ENCODE data around the gene PRR5L. TPM values are rescaled to one million over a fixed set of nuclear protein-coding genes. Genes with fewer than 3 reads are reported as not detected.

PRR5L gene
- 8.8 TPM for total RNA-seq
- 10 to 100 TPM in 1 of 8 donors, 1 to 10 TPM in 7; 6.7 to 10.4 (median 7.0) TPM for polyA plus RNA-seq (ENCODE audit: insufficient read depth in 1 of 8, insufficient read length in 8 of 8, low replicate concordance in 1 of 8)
- long read RNA-seq, donor 1: 0 reads
- long read RNA-seq, donor 2: 0 reads
- long read RNA-seq, donor 3: 0 reads
- long read RNA-seq, donor 4: 0 reads
- long read RNA-seq, donor 5: 0 reads
- long read RNA-seq, donor 6: 0 reads
- long read RNA-seq, donor 7: 0 reads
- long read RNA-seq, donor 8: 0 reads
- long read RNA-seq, donor 9: 0 reads
- long read RNA-seq, donor 10: 0 reads
- long read RNA-seq, donor 11: 0 reads

DNA sequence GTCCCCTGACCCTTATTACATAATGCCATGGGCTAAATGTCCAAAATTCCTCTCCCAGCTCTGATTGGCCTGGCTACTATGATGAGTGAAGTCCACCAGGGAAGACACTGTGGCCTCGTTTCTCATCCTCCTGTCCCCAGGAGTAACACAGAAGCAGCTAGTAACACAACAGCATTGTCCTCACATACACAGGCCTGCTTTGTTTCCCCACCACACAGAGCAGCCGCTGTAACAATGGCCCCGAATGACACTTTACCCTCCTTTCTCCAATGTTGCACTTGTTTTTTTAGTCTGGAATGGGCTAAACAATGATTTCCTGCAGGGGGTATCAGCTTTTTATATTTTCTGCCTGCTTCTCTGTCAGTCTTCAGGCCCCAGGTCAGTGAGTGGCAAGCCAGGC is at the start of gene PRR5L:
PRR5L (plus strand) TSS at position 363 of the 400 bp plus-strand sequence. CDS start 104,834 bp downstream, outside the sequence.
- 75% methylated on average over 1 of the region's 3 CpGs for WGBS (ENCODE audit: insufficient coverage)
- Histone ChIP-seq H3K27me3 (ENCODE audit: control insufficient read depth, insufficient read depth, low read length) (no peaks in the 10 kb centered on the region), H3K27ac (ENCODE audit: low read length) (no peak within 1 kb of the TSS), H3K36me3 (ENCODE audit: control insufficient read depth, insufficient read depth, low read length) (no peaks in the 10 kb centered on the region), H3K4me3 (ENCODE audit: low read length) (no peak within 1 kb of the TSS), H3K9me3 (replicated peaks; ENCODE audit: control insufficient read depth, low read depth, low read length) (no peaks in the 10 kb centered on the region), H3K4me1 (ENCODE audit: control insufficient read depth, insufficient read depth, low read length) (peaks cover 12% of the 10 kb centered on the region)
- no peak for DNase-seq

GRCh38 chr11:36247493-36247892 is 48.6 kb upstream of the PRR5L start:
- Histone ChIP-seq H3K27ac (ENCODE audit: low read length) (no peak overlapping the region), H3K27me3 (ENCODE audit: control insufficient read depth, insufficient read depth, low read length) (peaks cover 2% of the 10 kb centered on the region), H3K4me3 (ENCODE audit: low read length) (no peak overlapping the region), H3K4me1 (ENCODE audit: control insufficient read depth, insufficient read depth, low read length) (peaks cover 2% of the 10 kb centered on the region), H3K9me3 (replicated peaks; ENCODE audit: control insufficient read depth, low read depth, low read length) (peaks cover 5% of the 10 kb centered on the region), H3K36me3 (ENCODE audit: control insufficient read depth, insufficient read depth, low read length) (no peaks in the 10 kb centered on the region)
- DNase-seq: no peak
- WGBS (ENCODE audit: insufficient coverage): no CpG with 5 or more reads among the region's 3 CpGs

GRCh38 chr11:36248436-36248835 is 47.7 kb upstream of the PRR5L start:
- Histone ChIP-seq H3K4me1 (ENCODE audit: control insufficient read depth, insufficient read depth, low read length) (peaks cover 9% of the 10 kb centered on the region), H3K36me3 (ENCODE audit: control insufficient read depth, insufficient read depth, low read length) (no peaks in the 10 kb centered on the region), H3K27me3 (ENCODE audit: control insufficient read depth, insufficient read depth, low read length) (peaks cover 2% of the 10 kb centered on the region), H3K27ac (ENCODE audit: low read length) (no peak overlapping the region), H3K9me3 (replicated peaks; ENCODE audit: control insufficient read depth, low read depth, low read length) (peaks cover 5% of the 10 kb centered on the region), H3K4me3 (ENCODE audit: low read length) (no peak overlapping the region)
- DNase-seq: no peak
- 71% methylated on average over 1 of the region's 4 CpGs for WGBS (ENCODE audit: insufficient coverage)

DNA sequence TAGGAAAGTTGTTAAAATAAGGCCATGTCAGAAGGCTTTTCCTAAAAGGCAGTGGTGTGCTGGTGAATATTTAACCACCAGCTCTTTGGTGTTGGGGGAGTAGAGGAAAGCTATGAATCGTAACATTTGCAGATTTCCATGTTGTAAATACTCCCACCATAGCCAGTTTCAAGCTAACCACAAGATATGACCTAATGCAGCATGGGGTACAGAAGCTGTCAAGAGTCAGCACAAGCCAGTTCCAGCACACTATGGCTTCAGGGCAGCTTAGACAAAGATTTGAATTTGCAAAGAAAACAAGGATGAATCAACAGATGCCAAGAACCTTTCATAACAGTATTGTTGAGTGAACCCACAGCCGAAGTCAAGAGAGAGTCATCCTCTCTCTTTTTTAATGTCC is 46.8 kb upstream of the PRR5L start:
- Histone ChIP-seq H3K27ac (ENCODE audit: low read length) (no peak overlapping the region), H3K36me3 (ENCODE audit: control insufficient read depth, insufficient read depth, low read length) (no peaks in the 10 kb centered on the region), H3K9me3 (replicated peaks; ENCODE audit: control insufficient read depth, low read depth, low read length) (peaks cover 5% of the 10 kb centered on the region), H3K27me3 (ENCODE audit: control insufficient read depth, insufficient read depth, low read length) (peaks cover 2% of the 10 kb centered on the region), H3K4me3 (ENCODE audit: low read length) (no peak overlapping the region), H3K4me1 (ENCODE audit: control insufficient read depth, insufficient read depth, low read length) (peaks cover 13% of the 10 kb centered on the region)
- WGBS (ENCODE audit: insufficient coverage): no CpG with 5 or more reads among the region's 2 CpGs
- DNase-seq: no peak

DNA sequence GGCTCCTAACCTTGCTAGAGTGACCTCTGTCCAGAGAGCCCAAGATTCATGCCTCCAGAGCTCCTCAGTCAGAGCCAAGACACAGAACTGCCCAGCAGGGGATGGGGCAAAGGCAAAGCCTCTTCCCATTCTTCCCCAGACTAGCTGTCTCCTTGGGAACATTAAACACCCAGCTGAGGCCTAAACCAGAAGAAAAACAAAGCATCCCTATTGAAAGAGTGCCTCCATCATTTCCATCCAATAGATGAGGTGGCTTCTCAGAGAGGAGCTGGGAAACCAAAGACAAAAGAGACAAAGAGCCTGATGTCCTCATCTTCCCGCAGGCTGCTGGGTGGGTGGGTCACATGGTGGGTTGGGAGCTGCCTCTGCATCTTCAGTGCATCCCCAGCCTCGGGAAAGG is 44.3 kb upstream of the PRR5L start:
- Histone ChIP-seq H3K4me3 (ENCODE audit: low read length) (no peak overlapping the region), H3K27me3 (ENCODE audit: control insufficient read depth, insufficient read depth, low read length) (peaks cover 5% of the 10 kb centered on the region), H3K27ac (ENCODE audit: low read length) (no peak overlapping the region), H3K4me1 (ENCODE audit: control insufficient read depth, insufficient read depth, low read length) (peaks cover 13% of the 10 kb centered on the region), H3K9me3 (replicated peaks; ENCODE audit: control insufficient read depth, low read depth, low read length) (peaks cover 10% of the 10 kb centered on the region), H3K36me3 (ENCODE audit: control insufficient read depth, insufficient read depth, low read length) (no peaks in the 10 kb centered on the region)
- WGBS (ENCODE audit: insufficient coverage): no CpG with 5 or more reads among the region's 2 CpGs
- no peak for DNase-seq

DNA sequence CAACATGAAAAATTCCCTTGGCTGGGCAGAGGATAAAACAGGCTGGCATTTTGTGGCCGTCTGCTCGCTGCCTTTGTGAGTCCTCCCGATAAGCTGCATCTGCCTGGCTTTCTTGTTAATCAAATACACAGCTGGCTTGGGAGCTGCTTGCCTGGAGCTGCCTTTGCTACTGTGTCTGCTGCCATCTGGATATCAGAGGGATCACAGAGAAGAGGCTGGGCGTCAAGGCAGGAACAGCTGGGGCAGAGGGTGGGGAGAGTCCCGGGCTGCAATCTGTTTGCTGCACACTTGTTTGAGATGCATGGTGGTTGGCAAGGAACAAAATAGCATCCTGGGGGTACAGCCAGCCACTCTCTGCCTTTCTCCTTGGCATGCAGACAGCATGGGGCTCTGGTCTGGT is 42.9 kb upstream of the PRR5L start:
- peak; percentile 86 for DNase-seq
- no peak overlapping the region for H3K4me3 ChIP-seq (ENCODE audit: low read length)
- peaks cover 10% of the 10 kb centered on the region for H3K9me3 ChIP-seq (replicated peaks; ENCODE audit: control insufficient read depth, low read depth, low read length)
- H3K36me3 ChIP-seq (ENCODE audit: control insufficient read depth, insufficient read depth, low read length): no peaks in the 10 kb centered on the region
- peaks cover 14% of the 10 kb centered on the region for H3K27me3 ChIP-seq (ENCODE audit: control insufficient read depth, insufficient read depth, low read length)
- H3K27ac ChIP-seq (ENCODE audit: low read length): no peak overlapping the region
- H3K4me1 ChIP-seq (ENCODE audit: control insufficient read depth, insufficient read depth, low read length): peaks cover 13% of the 10 kb centered on the region
- 37% methylated on average over 5 of the region's 5 CpGs for WGBS (ENCODE audit: insufficient coverage)

GRCh38 chr11:36254713-36255112 is 41.4 kb upstream of the PRR5L start:
- no peak for DNase-seq
- 60% methylated on average over 1 of the region's 1 CpG for WGBS (ENCODE audit: insufficient coverage)
- Histone ChIP-seq H3K4me1 (ENCODE audit: control insufficient read depth, insufficient read depth, low read length) (peaks cover 23% of the 10 kb centered on the region), H3K27ac (ENCODE audit: low read length) (no peak overlapping the region), H3K36me3 (ENCODE audit: control insufficient read depth, insufficient read depth, low read length) (no peaks in the 10 kb centered on the region), H3K4me3 (ENCODE audit: low read length) (no peak overlapping the region), H3K9me3 (replicated peaks; ENCODE audit: control insufficient read depth, low read depth, low read length) (peaks cover 10% of the 10 kb centered on the region), H3K27me3 (ENCODE audit: control insufficient read depth, insufficient read depth, low read length) (peaks cover 16% of the 10 kb centered on the region)

GRCh38 chr11:36257351-36257750 is 38.7 kb upstream of the PRR5L start:
- Histone ChIP-seq H3K27ac (ENCODE audit: low read length) (no peak overlapping the region), H3K36me3 (ENCODE audit: control insufficient read depth, insufficient read depth, low read length) (no peaks in the 10 kb centered on the region), H3K4me3 (ENCODE audit: low read length) (no peak overlapping the region), H3K4me1 (ENCODE audit: control insufficient read depth, insufficient read depth, low read length) (peaks cover 23% of the 10 kb centered on the region), H3K27me3 (ENCODE audit: control insufficient read depth, insufficient read depth, low read length) (peaks cover 20% of the 10 kb centered on the region), H3K9me3 (replicated peaks; ENCODE audit: control insufficient read depth, low read depth, low read length) (peaks cover 5% of the 10 kb centered on the region)
- 72% methylated on average over 5 of the region's 5 CpGs for WGBS (ENCODE audit: insufficient coverage)
- no peak for DNase-seq

- Histone ChIP-seq H3K4me1 (ENCODE audit: control insufficient read depth, insufficient read depth, low read length) (peaks cover 12% of the 10 kb centered on the region), H3K4me3 (ENCODE audit: low read length) (no peak overlapping the region), H3K36me3 (ENCODE audit: control insufficient read depth, insufficient read depth, low read length) (no peaks in the 10 kb centered on the region), H3K27me3 (ENCODE audit: control insufficient read depth, insufficient read depth, low read length) (peaks cover 20% of the 10 kb centered on the region), H3K27ac (ENCODE audit: low read length) (no peak overlapping the region), H3K9me3 (replicated peaks; ENCODE audit: control insufficient read depth, low read depth, low read length) (peaks cover 5% of the 10 kb centered on the region)
- peak; percentile 74 for DNase-seq
- WGBS (ENCODE audit: insufficient coverage): 17% methylated on average over 7 of the region's 12 CpGs
Observed at GRCh38 chr11:36258730-36259360, 37.2 kb upstream of the PRR5L start.

DNA sequence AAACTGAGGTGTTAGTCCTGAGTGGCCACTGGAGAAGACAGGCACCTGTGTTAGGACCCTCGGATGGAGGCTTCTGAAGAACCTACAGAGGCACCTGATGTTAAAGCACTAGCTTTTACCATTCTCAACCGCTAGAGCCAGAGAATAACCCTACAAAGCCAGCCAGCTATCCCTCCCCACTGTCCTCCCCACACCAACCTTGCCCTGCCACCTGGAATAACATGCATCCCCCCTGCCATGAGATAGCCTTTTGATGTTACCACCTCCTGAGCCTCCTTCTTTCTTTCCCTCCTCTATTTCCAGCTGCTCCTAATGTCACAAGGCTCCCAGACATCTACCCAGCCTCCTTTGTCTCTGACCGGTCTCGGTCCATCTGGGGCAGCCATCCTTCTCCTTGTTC is 35.0 kb upstream of the PRR5L start:
- no peak overlapping the region for H3K27ac ChIP-seq (ENCODE audit: low read length)
- H3K4me3 ChIP-seq (ENCODE audit: low read length): no peak overlapping the region
- no peak for DNase-seq
- peaks cover 20% of the 10 kb centered on the region for H3K27me3 ChIP-seq (ENCODE audit: control insufficient read depth, insufficient read depth, low read length)
- H3K9me3 ChIP-seq (replicated peaks; ENCODE audit: control insufficient read depth, low read depth, low read length): peaks cover 4% of the 10 kb centered on the region
- peaks cover 20% of the 10 kb centered on the region for H3K4me1 ChIP-seq (ENCODE audit: control insufficient read depth, insufficient read depth, low read length)
- H3K36me3 ChIP-seq (ENCODE audit: control insufficient read depth, insufficient read depth, low read length): no peaks in the 10 kb centered on the region
- WGBS (ENCODE audit: insufficient coverage): 79% methylated on average over 4 of the region's 4 CpGs

Data from muscle of leg (tissue), 16 donors.